Endodermal cell (in vitro differentiated cells): Measurements from ENCODE around the gene CLSTN2. TPM values are rescaled to one million over a fixed set of nuclear protein-coding genes. Genes with fewer than 3 reads are reported as not detected.

ENCODE experiments used
- DNase-seq: peaks from one replicate; pipeline ENCODE4 v3.0.0-alpha.2; 2017
- H3K27ac ChIP-seq: 2 replicates; pipeline ENCODE4 v1.5.1; 2013; ENCODE audit warnings: mild to moderate bottlenecking, low read depth, low read length, moderate library complexity
- H3K27me3 ChIP-seq: 2 replicates; pipeline ENCODE4 v1.6.1; 2013; ENCODE audit warnings: mild to moderate bottlenecking, low read length, moderate library complexity; ENCODE audit not compliant: insufficient read depth, control insufficient read depth, poor library complexity, severe bottlenecking
- H3K36me3 ChIP-seq: 2 replicates; pipeline ENCODE4 v1.7.0; 2013; ENCODE audit warnings: mild to moderate bottlenecking, low read length, moderate library complexity; ENCODE audit not compliant: control insufficient read depth, insufficient read depth
- H3K4me1 ChIP-seq: one replicate; pipeline ENCODE4 v1.7.0; 2013; ENCODE audit warnings: low read length; ENCODE audit not compliant: control insufficient read depth, insufficient read depth
- H3K4me3 ChIP-seq: 2 replicates; pipeline ENCODE4 v1.5.1; 2013; ENCODE audit warnings: mild to moderate bottlenecking, low read length, moderate library complexity
- H3K9ac ChIP-seq: 2 replicates; pipeline ENCODE4 v1.6.1; 2013; ENCODE audit warnings: mild to moderate bottlenecking, low read length, moderate library complexity; ENCODE audit not compliant: poor library complexity, severe bottlenecking; ENCODE audit errors: extremely low read depth
- H3K9me3 ChIP-seq: 2 replicates; pipeline ENCODE4 v1.6.1; 2013; ENCODE audit warnings: mild to moderate bottlenecking, low read length, moderate library complexity; ENCODE audit not compliant: control insufficient read depth
- H3K27ac Mint-ChIP-seq: 2 replicates; pipeline ENCODE4 v1.8.0; 2020; ENCODE audit warnings: mixed read lengths
- H3K27me3 Mint-ChIP-seq: 2 replicates; pipeline ENCODE4 v1.8.0; 2021; ENCODE audit warnings: mild to moderate bottlenecking, mixed read lengths; ENCODE audit not compliant: insufficient read depth
- H3K36me3 Mint-ChIP-seq: 2 replicates; pipeline ENCODE4 v1.8.0; 2020; ENCODE audit warnings: low read depth, mixed read lengths
- H3K4me1 Mint-ChIP-seq: 2 replicates; pipeline ENCODE4 v1.8.0; 2020; ENCODE audit warnings: mixed read lengths
- H3K4me3 Mint-ChIP-seq: 2 replicates; pipeline ENCODE4 v1.8.0; 2020; ENCODE audit warnings: mild to moderate bottlenecking, moderate library complexity, mixed read lengths
- H3K9me3 Mint-ChIP-seq: 2 replicates; pipeline ENCODE4 v1.8.0; 2020; ENCODE audit warnings: mild to moderate bottlenecking, mixed read lengths
- CTCF ChIP-seq: fragments of 200-600 bp; sonication (generic); conservative IDR thresholded peaks from 2 replicates; pipeline ENCODE4 v1.5.0; 2021; ENCODE audit warnings: antibody characterized with exemption, mild to moderate bottlenecking
- WGBS, 2 experiments: methylation state at CpG; one replicate each; pipeline versions ENCODE4 v1.1.5 to v1.1.7; 2013; ENCODE audit warnings: missing lambda C conversion rate in 2 of 2, mixed read lengths in 1 of 2; ENCODE audit not compliant: insufficient coverage in 1 of 2, insufficient read length in 1 of 2; 5-methylcytosine and 5-hydroxymethylcytosine counted together
- total RNA-seq, 2 donors: library from RNA; stranded (reverse); fragmentation: NEBNext Ultra II Directional in 1 of 2; extraction: Animal tissue kit (Norgen Biotek cat#: 25700) in 1 of 2; gene quantifications; 2 replicates in 1 of 2; 3 replicates in 1 of 2; pipeline ENCODE4 v1.2.1, GENCODE V29; 2021

Gene CLSTN2
- total RNA-seq, 2 donors from 2014 or later, result 0.13 to 0.42 TPM

GRCh38 chr3:140593766-140594165 lies 658.8 kb downstream of the CLSTN2 start:
- Histone ChIP-seq H3K36me3 (no peaks in the 10 kb centered on the region), H3K9me3 (no peaks in the 10 kb centered on the region), H3K27ac (no peak overlapping the region), H3K4me1 (peaks cover 2% of the 10 kb centered on the region), H3K27me3 (no peaks in the 10 kb centered on the region), H3K9ac (no peak overlapping the region), H3K4me3 (no peak overlapping the region)
- Mint-ChIP-seq H3K4me3 (no peak overlapping the region), H3K9me3 (no peaks in the 10 kb centered on the region), H3K4me1 (peaks cover 5% of the 10 kb centered on the region), H3K36me3 (no peaks in the 10 kb centered on the region), H3K27me3 (peaks cover 10% of the 10 kb centered on the region), H3K27ac (no peak overlapping the region)
- DNase-seq, result no peak
- no peak for TF ChIP-seq CTCF
- WGBS, 2 experiments, result 86% methylated on average over 2 of the region's 3 CpGs; no CpG with 5 or more reads in 1 of the 2 experiments

GRCh38 chr3:140595295-140595694 lies 660.3 kb downstream of the CLSTN2 start:
- Histone ChIP-seq H3K36me3 (no peaks in the 10 kb centered on the region), H3K9me3 (no peaks in the 10 kb centered on the region), H3K4me3 (no peak overlapping the region), H3K27me3 (no peaks in the 10 kb centered on the region), H3K4me1 (no peaks in the 10 kb centered on the region), H3K27ac (no peak overlapping the region), H3K9ac (no peak overlapping the region)
- 83 to 84% methylated on average over 1 to 2 of the region's 2 CpGs for WGBS, 2 experiments
- no peak for DNase-seq
- TF ChIP-seq CTCF, result no peak
- Mint-ChIP-seq H3K27me3 (peaks cover 10% of the 10 kb centered on the region), H3K4me3 (no peak overlapping the region), H3K9me3 (no peaks in the 10 kb centered on the region), H3K36me3 (no peaks in the 10 kb centered on the region), H3K4me1 (peaks cover 5% of the 10 kb centered on the region), H3K27ac (no peak overlapping the region)

GRCh38 chr3:140597364-140597763 lies 662.4 kb downstream of the CLSTN2 start:
- H3K4me3 Mint-ChIP-seq, result no peak overlapping the region
- Histone ChIP-seq H3K4me3 (no peak overlapping the region), H3K27ac (no peak overlapping the region), H3K9ac (no peak overlapping the region), H3K9me3 (no peaks in the 10 kb centered on the region), H3K27me3 (no peaks in the 10 kb centered on the region), H3K4me1 (no peaks in the 10 kb centered on the region), H3K36me3 (no peaks in the 10 kb centered on the region)
- no peak for TF ChIP-seq CTCF
- whole genome bisulfite sequencing, 2 experiments, result 98 to 100% methylated on average over 2 to 3 of the region's 3 CpGs
- H3K9me3 Mint-ChIP-seq, result no peaks in the 10 kb centered on the region
- peaks cover 10% of the 10 kb centered on the region for H3K27me3 Mint-ChIP-seq
- H3K4me1 Mint-ChIP-seq, result peaks cover 5% of the 10 kb centered on the region
- H3K36me3 Mint-ChIP-seq, result no peaks in the 10 kb centered on the region
- DNase-seq, result no peak
- no peak overlapping the region for H3K27ac Mint-ChIP-seq
